T-helper 17 cell (primary cell): ENCODE results near the gene TPRX2. TPM values are rescaled to one million over a fixed set of nuclear protein-coding genes. Genes with fewer than 3 reads are reported as not detected.
A peak's percentile ranks its signal among the peaks of the same experiment; 100 is the strongest.
"Not testable (repeated sequence)": the region's sequence is repeated elsewhere in the genome, so short reads cannot be mapped to it uniquely, and the experiment has no call there.

Source experiments
- ATAC-seq: fragments of 150-1000 bp; cut with Tn5 transposase; 2 replicates; pipeline ENCODE4 v1.10.0; 2021; ENCODE audit warnings: mild to moderate bottlenecking, moderate library complexity
- DNase-seq, 3 donors: peaks; one replicate each; pipeline versions ENCODE4 v3.0.0 to v3.0.0-alpha.2; 2020 to 2021
- H3K9me3 ChIP-seq: one replicate; pipeline ENCODE4 v1.7.0; 2013; ENCODE audit warnings: low read length, mild to moderate bottlenecking; ENCODE audit not compliant: control insufficient read depth, poor library complexity, severe bottlenecking
- H3K27ac Mint-ChIP-seq: one replicate; pipeline ENCODE4 v1.8.0; 2022; ENCODE audit warnings: mild to moderate bottlenecking, moderate library complexity, mixed read lengths
- H3K27me3 Mint-ChIP-seq: one replicate; pipeline ENCODE4 v1.8.0; 2022; ENCODE audit warnings: mixed read lengths
- H3K36me3 Mint-ChIP-seq: one replicate; pipeline ENCODE4 v1.8.0; 2022; ENCODE audit warnings: low read depth, mixed read lengths
- H3K4me1 Mint-ChIP-seq: one replicate; pipeline ENCODE4 v1.8.0; 2022; ENCODE audit warnings: mild to moderate bottlenecking, mixed read lengths
- H3K4me3 Mint-ChIP-seq: one replicate; pipeline ENCODE4 v1.8.0; 2022; ENCODE audit warnings: mild to moderate bottlenecking, moderate library complexity, mixed read lengths
- total RNA-seq, 4 donors: library from RNA in 2 of 4; stranded (reverse) in 2 of 4; gene quantifications; one replicate each; pipeline ENCODE4 v1.2.3 and lab custom pipeline; 2022 to 2026

The TPRX2 gene
- total RNA-seq, 2 donors from 2014 or later: not detected

DNA sequence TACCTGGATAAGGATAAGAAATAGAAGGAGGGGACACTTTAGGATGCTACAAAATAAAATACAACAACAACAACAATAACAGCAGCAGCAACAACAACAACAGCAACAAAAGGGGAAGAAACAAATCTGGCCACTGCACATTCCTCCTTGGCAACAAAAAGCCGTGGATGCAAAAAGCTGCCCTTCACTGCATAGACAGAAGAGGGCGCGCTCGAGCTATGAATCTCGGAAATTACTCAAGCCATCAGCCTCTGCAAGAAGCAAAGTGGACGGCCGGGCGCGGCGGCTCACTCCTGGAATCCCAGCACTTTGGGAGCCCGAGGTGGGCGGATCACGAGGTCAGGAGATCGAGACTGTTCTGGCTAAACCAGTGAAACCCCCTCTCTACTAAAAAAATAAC, 50.3 kb downstream of the TPRX2 start:
- peak; percentile 29 to 85 (median 67) for DNase-seq
- not testable (repeated sequence) for H3K36me3 Mint-ChIP-seq, H3K4me1 Mint-ChIP-seq

DNA sequence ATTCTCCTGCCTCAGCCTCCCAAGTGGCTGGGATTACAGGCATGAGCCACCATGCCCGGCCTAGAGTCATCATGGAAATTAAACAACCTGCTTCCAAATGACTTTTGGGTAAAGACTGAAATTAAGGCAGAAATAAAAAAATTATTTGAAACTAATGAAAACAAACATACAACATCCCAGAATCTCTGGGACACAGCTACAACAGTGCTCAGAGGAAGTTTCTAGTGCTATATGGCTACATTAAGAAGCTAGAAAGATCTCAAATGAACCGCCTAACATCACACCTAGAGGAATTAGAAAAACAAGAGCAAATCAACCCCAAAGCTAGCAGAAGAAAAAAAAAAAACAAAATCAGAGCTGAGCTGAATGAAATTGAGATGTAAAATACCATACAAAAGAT, 51.2 kb downstream of the TPRX2 start:
- not testable (repeated sequence) for H3K27ac Mint-ChIP-seq, H3K4me3 Mint-ChIP-seq, H3K9me3 ChIP-seq, H3K36me3 Mint-ChIP-seq, DNase-seq, H3K27me3 Mint-ChIP-seq, H3K4me1 Mint-ChIP-seq, ATAC-seq

More for the DNA sequence above, 50.3 kb downstream of the TPRX2 start:
- H3K4me3 Mint-ChIP-seq, H3K9me3 ChIP-seq, H3K27ac Mint-ChIP-seq, H3K27me3 Mint-ChIP-seq, ATAC-seq: not testable (repeated sequence)

Other genes starting within 250 kb of the TPRX2 start
- gene EHD2, start 145.8 kb upstream of the TPRX2 start, total RNA-seq: under 1 TPM in 1 of 2 donors, not detected in 1; 0.70 TPM
- 100 to 1,000 TPM; 742 to 873 TPM for gene NOP53, start 113.7 kb upstream of the TPRX2 start, total RNA-seq
- gene SELENOW, start 80.5 kb upstream of the TPRX2 start, total RNA-seq: 100 to 1,000 TPM in 1 of 2 donors, 10 to 100 TPM in 1; 89.5 to 101 TPM
- not detected for gene TPRX1, start 54.7 kb upstream of the TPRX2 start, total RNA-seq
- not detected for gene CRX, start 37.3 kb upstream of the TPRX2 start, total RNA-seq
- gene SULT2A1, start 27.1 kb downstream of the TPRX2 start, total RNA-seq: not detected
- not detected for gene BSPH1, start 132.9 kb downstream of the TPRX2 start, total RNA-seq
- not detected for gene ELSPBP1, start 135.4 kb downstream of the TPRX2 start, total RNA-seq
- gene CABP5, start 184.8 kb downstream of the TPRX2 start, total RNA-seq: 1 to 10 TPM in 1 of 2 donors, not detected in 1; 9.2 TPM